ENCODE data around the gene AKNA.

The AKNA gene

DNA sequence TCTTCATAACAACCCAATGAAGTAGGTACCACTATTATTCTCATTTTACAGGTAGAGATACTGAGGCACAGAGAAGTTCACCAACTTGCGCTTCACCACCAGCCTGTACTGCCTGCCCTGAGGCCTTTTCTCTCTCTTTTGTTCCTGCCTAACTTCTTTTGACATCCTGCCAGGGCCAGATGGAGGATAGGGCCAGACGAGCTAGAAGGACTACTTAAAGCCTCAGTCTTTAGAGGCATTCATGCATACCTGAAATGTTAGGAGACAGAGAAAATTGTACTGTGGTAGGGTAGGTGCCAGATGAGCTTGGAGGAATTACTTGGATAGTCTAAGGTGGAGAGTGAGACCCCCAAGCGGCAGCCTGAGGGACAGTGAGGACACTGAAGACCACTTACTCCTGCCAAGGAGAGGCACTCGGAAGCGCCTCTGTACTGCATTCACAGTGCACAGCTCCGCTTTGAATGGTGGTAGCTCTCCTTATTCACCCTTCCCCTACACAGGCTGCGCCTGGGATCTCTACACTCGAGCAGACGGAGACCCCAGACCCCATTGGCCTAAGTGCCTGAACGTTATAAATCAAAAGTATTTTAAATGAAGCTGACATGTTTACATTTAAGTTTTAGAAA, 71.1 kb downstream of the AKNA start:
- no peak for DNase-seq

DNA sequence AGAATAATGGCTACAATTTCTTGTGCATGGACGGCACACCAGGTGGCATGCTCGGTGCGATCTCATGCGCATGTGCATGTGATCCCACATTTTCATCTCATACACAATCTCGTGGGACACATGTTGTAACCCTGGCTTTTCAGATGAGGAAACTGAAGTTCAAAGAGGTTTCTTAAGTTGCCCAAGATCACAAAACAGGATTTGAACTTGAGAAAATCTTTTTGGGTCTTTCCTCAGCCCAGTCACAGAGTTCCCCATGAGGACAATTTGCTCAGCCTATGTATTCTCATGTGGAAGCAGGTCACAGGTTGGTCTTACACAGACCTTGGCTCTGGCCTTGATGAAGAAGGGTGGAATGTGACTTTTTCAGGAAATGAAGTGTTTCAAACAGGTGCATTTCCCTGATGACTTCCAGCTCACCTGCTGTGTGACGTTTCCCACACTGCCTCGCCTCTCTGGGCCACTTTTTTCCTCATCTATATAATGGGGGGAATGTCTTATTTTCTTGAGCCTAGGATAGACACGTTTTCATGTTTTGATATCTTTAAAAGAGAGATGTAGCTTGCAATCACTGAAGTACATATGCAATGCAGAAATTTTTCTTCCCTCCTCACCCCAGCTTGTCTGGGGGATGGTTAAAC, 71.9 kb downstream of the AKNA start:
- DNase-seq = no peak

DNA sequence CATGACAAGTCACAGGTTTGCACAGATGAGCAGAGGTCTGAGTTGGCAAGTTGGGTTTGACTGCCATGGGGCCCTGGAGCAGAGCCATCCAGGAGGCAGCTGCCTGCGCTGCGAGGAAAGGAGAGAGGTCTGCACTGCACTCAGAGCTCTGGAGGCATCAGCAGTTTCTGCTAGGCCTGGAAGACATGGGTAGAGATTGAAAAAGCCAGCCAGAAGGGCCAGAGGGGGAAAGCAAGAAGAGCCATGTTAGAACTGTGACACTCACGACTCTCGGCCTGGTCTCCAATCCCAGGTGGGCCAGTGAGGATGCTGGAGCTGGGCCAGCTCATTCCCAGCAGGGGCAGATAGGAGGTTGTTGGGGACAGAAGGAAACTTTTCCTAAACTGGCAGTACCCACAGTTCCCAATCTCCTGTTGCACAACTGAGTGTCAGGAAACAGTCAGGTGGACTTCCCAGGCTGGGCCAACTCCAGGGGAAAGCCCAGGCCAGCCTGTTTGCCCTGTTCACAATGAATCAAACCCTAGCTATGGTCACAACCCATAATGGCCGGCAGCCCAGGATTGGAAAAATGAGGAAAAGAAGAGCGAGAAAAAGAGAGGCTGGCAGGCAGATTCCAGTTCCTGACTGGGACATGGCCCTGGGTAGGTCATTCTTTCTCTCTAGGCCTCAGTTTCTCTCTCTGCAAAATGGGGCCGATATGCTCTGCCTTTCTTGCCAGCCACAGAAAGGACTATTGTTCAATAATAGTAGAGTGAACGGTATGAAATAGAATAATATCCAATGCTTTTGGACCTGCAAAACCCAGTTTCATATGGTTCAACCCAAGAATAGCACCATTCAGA, 72.7 kb downstream of the AKNA start:
- DNase-seq = no peak

DNA sequence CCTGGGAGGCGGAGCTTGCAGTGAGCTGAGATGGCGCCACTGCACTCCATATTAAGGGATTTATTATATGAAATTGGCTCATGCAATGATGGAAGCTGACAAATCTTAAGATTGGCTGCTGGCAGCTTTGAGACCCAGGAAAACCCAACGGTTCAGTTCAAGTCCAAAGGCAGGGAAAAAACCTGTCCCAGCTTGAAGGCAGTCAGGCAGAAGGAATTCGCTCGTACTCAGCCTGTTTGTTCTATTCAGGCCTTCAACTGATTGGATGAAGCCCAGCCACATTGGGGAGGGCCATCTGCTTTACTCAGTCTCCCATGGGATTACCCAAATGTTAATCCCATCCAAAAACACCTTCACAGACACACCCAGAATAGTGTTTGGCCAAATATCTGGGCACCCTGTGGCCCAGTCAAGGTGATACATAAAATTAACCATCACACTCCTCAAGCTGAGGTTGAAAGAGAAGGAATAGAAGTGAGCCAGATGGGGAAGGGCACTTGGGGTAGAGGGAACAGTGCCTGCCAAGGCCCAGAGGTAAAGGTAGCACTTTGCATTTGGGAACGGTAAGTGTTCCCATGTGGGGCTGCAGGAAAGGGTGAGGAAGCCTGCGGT, 73.4 kb downstream of the AKNA start:
- DNase-seq = no peak

DNA sequence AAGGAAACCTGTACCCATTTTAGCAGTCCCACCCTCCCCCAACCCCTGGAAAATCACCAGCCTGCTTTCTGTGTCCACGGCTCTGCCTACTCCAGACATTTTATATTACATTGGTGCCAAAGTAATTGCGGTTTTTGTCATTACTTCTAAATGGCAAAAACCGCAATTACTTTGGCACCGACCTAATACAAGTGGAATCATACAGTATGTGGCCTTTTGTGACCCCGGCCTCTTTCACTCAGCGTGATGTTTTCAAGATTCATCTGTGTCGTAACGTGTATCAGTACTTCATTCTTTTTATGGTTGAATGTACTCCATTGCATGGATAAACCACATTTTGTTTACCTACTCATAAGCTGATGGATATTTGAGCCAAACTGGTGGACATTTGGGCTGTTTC, 74.6 kb downstream of the AKNA start:
- no peak for DNase-seq

DNA sequence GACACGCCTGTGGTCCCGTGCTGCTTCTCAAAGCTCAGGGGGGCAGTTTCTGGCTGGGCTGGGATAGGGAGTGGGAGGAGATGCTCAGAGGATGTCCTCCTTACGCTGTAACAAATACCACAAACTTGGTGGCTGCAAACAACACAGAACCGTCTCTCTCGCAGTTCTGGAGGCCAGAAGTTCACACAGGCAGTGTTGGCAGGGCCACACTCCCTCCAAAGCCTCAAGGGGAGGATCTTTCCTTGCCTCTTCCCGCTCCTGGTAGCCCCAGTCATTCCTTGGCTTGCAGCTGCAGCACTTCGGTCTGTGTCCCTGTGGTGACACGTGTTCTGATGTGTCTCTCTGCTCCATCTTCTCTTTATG, 75.3 kb downstream of the AKNA start:
- DNase-seq = no peak

DNA sequence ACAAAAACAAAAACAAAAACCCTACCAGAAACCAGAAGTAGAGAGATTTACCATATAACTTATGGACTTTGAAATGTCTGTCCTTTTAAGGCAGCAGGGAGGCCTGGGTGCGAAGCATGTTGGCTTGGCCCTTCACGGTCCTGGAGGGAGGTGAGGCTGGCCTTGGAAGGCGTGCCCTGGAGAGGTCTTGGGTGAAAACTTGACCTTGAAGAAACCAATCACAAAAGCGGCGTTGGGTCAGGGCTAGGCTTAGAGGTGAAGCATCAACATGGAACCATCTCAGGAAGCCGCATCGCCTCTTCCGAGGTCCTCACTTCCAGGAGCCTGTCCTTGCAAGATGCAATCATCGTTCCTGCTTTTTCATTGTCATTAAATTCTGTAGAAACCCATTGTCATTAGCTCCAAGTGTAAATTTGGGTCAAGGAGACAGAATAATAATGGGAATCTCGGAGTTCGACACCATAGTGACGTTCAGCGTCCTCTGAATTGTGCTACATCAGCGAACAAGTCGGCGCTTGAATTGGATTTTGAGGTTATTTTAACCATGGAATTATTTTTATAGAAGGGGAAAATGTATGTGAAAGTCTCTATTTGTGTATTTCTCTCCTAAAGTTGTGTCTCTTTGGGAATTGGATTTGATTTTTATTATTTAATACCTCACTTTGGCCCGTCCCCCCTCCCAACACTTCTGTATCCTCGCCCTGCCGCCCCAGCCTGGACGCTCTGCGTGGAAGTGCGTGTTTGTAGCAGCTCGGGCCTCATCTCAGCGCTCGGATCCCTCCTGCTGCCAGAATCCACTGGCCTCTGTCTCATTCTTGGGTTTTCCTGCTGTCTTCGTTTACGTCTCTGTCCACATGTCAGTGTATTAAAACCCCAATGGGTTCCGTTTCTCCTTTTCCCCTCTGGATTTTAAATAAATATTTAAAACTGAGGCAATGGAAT, 75.9 kb downstream of the AKNA start:
- DNase-seq = no peak

DNA sequence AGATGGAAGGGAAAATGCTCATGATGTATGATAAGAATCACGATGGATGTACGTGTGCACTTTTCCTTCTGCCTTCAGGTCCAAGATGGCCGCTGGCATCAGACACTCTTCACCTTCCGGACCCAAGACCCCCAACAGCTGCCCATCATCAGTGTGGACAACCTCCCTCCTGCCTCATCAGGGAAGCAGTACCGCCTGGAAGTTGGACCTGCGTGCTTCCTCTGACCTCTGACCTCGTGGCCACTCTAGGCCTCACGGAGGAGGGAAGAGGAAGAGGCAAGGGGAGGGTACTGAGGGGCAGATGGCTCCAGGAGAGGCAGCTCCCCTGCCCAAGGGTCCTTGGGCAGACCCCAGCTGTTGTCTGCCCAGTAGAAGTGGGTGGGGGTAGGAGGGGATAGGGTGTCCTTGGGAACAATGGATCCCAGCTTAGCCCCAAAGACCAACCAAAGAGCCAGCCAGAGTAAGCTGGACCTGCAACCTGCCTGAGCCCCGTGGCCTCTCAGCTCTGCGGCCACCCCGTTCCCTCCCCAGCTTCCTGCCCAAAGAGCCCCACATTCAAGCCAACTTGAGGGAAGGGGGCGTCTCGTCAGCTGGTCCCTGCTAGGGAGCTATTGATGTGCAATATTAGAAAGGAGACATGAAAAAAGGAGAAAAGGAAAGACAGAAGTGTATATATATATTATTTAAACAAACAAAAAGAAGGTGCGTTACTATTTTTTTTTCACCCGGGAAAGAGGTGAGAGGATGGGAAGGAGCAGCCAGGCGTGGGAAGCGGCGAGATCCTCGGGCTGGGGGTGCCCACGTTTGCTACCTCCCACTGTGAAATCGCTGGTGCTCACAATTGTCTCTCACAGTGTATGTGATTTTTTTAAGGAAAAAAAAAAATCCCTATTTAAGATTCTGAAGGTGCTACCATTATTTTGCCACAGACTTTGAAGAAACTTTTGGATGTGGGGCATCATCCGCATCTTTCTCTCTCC, 77.0 kb downstream of the AKNA start:
- DNase-seq = no peak

DNA sequence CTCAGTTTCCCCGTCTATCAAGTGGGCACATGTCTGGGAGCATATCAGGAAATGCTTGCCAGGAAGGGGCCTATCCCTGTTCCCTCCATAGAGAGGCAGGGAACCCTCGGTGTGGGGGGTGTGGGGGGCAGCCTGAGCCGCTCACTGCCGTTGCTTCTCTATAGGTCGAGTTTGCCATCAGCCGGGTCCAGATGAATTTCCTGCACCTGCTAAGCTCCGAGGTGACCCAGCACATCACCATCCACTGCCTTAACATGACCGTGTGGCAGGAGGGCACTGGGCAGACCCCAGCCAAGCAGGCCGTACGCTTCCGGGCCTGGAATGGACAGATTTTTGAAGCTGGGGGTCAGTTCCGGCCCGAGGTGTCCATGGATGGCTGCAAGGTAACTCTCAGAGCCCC, 78.7 kb downstream of the AKNA start:
- DNase-seq = no peak

DNA sequence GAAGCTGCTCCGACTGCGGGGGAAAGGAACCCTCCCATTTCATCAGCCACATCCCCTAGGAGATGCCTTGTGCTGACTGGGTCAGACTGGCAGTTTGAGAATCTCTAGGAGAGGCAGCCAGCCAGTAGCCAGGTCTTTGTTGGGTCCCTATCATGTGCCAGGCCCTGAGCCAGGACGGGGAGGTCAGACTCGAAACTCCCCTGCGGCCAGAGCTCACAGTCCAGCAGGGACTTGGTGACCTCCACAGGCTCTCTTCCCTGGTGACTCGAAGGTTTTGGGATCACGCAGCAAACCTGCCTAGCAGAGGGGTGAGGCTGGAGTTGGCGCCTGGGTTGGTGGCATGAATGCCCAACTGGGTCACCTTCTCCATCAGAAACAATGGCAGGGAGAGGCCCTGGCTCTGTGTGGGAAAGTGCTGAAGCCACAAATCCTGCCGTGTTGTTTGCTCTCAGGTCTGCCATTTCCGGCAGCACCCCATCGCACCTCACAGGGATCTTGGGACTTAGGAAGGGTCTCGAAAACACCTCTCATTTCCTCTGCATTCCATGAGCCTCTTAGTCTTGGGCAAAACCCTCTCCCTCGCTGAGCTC, 79.3 kb downstream of the AKNA start:
- no peak for DNase-seq

DNA sequence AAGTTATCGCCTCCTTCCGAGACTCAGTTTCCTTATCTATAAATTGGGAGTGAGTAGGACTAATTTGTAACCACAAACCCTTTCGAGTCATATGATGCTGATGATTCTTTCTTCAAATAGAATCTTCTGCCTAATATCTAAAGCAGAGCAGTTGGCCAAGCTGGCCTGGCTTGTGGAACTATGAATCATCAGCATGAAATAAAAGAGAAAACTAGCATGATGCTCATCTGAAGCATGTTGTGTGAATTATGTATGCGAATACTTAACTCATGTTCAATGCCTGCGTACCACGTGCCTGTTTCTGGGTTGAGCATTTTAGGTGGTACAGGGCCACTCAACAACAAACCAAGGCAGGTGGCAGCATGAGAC, 79.9 kb downstream of the AKNA start:
- no peak for DNase-seq

DNA sequence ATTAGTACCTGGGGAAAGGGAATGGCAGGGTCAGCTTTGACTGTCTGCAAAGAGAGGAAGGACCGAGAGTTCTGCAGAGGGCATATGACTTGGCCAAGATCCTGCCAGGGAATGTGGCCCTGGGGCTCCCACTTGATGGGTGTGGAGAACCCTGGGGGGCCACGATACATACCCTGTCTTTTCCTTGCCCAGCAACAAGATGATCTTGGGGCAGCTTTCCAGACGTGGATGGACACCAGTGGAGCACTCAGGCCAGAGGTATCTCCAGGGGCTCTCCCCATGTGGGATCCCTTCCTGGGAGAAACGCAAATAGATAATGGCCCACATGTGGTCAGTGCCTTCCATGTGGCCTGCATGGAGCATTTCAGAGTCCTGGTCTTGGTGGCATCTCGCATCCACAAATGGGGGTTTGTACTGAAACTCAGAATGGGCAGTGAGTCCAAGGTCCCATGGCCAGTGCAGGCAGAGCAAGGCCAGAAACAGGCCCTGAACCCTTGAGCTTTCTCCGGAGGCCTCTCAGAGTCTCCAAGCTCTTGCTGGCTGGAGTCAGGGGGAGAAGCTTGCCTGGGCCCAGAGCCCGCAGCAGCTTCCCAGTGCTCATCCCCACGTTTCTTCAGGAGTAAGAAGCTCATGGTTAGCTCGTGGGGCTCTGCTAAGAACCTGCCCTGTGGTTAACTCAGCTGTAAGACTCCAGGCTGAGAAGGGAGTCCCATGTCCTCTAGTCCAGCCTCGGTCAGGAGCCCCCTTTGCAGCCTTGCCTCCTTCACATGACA, 83.2 kb downstream of the AKNA start:
- DNase-seq = no peak

DNA sequence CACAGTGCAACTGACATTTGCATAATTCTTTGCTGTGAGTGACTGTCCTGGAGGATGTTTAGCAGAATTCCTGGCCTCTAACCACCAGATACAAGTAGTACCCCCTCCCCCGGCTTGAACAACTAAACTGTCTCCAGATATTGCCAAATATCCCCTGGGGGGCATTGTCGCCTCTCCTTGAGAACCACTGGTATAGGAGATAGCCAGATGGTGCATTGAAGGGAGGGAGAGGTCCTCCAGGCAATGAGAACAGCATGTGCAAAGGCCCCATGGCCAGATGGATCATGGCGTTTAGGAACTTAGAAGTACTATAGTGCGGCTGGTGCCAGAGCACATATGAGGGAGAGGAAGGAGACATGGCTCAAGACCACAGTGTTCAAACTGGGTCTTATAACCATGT, 83.8 kb downstream of the AKNA start:
- no peak for DNase-seq

DNA sequence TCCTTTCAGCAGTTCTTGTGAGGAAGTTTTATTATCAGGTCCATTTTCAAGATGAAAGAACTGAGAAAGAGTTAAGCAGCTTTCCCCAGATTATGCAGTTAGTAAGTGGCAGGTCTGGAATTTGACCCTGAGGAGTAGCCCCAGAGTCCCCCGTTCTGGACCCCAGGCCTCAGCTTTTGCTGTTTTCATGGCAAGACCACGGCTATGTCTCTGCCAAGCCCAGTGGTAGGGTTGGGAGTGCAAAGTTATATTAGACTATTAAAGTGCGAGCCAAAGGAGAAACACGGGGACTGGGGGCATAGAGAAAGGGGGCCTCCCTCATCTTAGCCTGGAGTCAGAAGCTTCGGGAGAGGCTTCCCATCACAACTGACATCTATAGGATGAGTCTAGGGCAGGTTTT, 84.2 kb downstream of the AKNA start:
- no peak for DNase-seq

DNA sequence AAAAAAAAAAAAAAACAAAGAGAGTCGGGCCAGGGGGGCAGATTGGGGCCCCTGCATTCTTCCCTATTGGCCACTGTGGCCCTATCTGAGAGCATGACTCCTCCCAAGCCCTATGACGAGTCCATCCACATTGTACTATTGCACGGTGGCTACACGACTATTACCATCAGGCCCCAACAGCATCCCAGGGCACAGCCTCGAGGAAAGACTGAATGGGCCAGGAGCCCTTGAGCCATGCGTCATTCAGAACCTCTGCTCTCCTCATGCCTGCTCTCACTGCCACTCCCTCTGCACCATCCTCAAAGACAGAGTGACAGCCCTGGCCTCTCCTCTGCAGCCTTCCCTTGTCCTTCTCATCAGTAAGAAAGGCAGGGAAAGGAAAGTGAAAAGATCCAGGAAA, 85.1 kb downstream of the AKNA start:
- DNase-seq = no peak

DNA sequence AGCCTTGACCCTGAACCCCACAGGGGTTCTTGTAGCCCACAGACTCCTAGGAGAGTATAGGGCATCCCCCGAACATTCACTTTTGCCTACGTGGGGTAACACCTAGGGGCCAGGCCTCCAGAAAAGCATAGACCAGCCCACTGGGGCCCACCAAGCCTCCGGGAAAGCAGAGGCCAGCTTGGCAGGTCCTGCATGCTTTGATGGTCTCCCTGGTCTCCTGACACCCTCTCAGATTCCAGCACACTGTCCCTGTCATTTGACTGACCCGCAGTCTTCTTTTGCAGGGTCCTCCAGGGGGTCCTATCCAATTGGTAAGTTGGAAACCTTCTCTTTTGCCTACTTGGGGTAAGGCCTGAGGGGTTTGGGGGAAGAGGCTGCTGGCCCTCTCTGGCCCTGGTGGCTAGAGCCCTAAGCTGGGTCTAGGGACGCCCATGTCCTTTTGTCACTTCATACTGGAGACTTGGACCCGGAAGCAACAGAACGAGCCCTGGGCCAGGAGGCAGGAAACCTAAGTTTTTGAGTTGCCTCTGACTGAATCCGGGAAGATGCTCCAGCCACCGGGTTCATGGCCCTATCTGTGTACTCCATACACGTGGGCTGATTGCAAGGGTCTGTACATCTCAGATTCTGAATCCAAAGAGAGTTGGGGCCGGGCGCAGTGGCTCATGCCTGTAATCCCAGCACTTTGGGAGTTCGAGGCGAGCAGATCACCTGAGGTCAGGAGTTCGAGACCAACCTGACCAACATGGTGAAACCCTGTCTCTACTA, 85.8 kb downstream of the AKNA start:
- no peak for DNase-seq

DNA sequence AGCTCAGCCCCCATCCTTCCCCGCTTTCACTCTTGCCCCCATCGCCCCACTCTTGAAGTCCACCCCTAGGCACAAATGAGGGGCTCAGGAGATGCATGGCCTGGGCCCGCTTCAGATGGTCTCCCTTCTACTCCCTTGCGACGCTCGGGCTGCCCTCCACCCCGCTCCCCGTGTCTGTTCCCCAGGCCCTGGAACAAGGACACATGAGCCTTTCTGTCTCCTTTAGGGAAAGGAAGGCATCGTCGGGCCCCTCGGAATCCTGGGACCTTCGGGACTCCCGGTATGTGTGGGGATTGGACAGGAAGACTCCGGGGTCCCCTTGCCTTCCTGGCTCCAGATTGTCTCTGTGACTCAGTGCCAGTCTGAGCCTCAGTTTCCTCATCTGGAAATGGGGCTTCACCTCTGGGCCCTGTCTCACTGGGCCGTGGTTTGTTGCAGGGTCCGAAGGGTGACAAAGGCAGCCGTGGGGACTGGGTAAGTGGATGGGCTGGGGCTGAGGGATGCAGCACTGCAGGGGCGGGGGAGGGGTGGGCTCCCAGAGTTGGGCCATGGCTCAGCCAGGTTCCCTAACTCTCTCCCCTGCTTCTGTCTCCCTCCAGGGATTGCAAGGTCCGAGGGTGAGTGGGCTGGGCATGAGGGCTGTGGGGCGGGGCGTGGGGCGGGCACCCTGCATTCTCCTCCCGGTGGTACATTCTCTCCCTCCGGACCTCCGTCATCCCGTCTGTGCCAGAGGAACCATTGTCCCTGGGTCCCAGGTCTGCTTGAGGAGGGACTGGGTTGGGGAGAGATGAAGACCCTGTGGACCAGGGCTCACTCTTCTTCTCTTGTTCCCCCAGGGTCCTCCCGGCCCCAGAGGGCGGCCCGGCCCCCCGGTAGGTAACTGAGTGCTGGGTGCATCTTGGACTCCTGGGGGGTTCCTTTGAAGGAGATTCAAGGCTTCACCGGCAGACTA, 86.7 kb downstream of the AKNA start:
- no peak for DNase-seq

DNA sequence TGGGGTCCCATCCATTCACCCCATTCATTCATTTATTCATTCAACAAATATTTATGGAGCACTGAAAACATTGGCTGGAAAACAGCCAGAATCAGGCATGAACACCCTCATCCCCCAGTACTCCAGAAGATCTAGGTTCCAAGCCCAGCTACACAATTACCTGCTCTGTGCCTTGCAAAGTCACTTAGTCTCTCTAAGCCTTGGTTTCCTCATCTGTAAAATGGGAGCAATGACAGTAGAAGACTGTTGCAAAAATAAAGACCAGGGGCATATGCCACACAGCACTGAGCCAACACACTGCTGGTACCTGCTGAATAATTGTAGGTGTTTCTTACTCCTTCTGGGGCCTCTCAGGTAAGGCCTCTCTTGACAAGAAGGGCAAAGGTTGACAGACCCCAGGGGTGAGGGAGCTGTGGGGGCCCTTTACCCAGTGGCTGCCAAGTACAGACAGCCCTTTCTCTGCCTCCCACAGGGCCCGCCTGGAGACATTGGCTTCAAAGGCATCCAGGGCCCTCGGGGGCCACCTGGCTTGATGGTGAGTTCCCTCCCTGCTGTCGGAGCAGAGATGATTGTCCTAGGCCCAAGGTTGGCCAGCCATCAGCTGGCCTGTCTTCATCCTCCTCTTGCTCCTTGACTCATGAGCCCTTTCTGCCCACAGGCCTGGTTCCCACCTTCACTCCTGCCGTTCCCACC, 87.5 kb downstream of the AKNA start:
- no peak for DNase-seq

Data from midbrain (tissue), 1 donor.